Amygdala (tissue), 56 donors: ENCODE data around the gene SAAL1.

Source experiments
- DNase-seq, 56 donors: peaks; one replicate each; lab custom pipeline; 2025; lab: John Stamatoyannopoulos, UW

SAAL1 gene

GRCh38 chr11:18088366-18088765, 17.5 kb downstream of the SAAL1 start:
- no peak for DNase-seq

DNA sequence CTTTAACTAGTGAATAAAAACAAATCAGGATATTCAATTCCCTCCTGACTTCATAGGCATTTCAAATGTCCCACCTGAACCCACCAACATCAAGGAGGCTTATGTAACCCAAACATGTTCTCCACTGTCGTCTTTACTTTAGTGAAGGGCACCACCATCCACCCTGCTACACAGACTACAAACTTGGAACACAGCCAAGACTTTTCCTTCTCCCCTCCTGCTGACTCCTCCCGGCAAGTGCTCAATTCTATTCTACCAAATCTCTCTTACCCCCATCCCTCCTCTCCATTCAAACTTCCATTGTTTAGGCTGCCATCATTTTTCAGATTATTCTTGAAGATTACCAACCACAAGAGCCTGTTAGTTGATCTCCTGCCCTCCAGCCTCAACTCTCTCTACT, 24.3 kb downstream of the SAAL1 start:
- no peak for DNase-seq

DNA sequence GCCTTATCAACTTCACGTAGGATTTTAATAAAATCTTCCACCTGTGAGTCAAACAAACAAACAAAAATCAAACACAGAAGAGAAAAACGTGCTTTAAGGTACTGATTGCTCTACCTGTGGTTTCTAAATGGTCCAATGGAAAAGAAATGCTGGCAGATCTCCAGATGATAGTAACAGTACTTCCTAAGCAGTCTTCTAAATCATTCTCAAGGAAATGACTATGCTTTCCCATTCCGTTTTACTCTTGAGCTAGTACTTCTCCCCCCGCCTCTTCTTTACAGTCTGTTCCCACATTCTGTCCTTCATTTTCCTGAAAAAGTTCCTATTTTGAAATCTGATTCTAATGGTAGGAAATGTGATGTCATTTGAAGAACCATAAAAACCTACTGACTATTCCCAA, 25.4 kb downstream of the SAAL1 start:
- DNase-seq, result no peak

DNA sequence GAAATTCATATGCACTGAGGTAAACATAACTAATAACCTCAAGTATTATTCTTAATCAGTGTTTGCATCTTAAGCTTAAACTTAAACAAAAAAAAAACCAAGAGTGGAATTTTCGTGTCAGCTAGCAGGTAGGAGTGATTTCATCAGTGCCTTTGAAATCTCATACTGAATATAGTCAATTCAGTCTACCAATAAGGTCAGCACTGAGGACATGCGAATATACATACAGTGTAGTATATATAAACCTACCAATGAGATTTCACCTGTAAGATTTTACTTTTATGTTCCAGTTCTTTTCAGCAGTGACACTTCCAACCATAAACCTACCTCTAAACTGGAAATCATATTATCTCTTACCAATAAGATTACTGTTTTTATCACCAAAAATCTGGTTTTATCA, 27.0 kb downstream of the SAAL1 start:
- DNase-seq, result no peak

GRCh38 chr11:18075444-18075843, 30.4 kb downstream of the SAAL1 start:
- DNase-seq, result no peak

DNA sequence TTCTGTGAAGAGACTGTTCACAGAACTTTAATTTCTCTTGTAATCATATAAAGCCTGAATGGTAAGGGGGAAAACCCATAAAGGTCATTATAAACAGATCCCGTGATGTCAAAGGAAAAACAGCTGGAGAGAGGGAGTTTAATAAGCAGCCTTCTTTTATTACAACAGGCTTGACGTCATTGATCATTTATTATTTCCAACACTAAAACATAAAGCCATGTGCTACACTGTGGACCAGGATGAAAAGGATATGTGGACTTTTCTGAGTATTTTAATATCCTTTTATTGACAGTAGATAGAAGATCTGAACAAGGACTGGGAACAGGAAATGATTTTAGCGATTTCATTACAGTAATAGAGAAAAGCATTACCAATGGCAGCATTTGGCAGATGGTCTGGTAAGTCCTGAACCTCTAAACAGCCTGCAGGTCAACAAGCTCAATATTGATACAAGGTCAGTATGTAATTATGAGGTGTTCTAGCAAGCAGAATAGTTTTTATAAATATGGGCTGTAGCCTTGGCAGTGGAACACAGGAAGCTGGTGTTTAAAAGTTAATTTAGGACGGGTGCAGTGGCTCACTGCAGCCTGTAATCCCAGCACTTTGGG, 34.7 kb downstream of the SAAL1 start:
- no peak for DNase-seq

DNA sequence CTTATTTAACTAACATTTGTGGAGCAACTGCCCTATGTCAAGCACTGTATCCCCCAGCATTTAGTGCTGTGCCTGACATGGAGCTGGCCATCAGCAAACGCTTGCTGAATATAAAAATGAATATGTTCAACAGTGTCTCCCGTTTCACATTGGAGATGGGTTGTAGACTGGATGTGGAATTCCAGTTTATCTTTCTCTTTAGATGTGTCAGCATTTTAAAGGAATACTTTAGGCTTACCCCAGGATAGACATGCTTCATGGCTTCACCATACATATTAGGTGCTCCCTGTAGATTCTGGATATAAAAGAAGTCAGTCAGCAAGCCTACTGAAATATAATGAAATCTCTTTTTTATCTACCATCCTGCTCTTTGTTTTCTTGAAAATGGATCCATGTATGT, 38.5 kb downstream of the SAAL1 start:
- DNase-seq, result no peak

GRCh38 chr11:18066626-18067025, 39.3 kb downstream of the SAAL1 start:
- DNase-seq, result no peak

GRCh38 chr11:18065572-18065971, 40.3 kb downstream of the SAAL1 start:
- no peak for DNase-seq

- DNase-seq, result no peak
These were observed 41.3 kb downstream of the SAAL1 start for GRCh38 chr11:18064450-18065054.

- DNase-seq, result no peak
These were observed 41.9 kb downstream of the SAAL1 start for GRCh38 chr11:18063862-18064434.

- no peak for DNase-seq
These were observed 42.8 kb downstream of the SAAL1 start for GRCh38 chr11:18063125-18063524.

GRCh38 chr11:18061351-18061750, 44.5 kb downstream of the SAAL1 start:
- no peak for DNase-seq

DNA sequence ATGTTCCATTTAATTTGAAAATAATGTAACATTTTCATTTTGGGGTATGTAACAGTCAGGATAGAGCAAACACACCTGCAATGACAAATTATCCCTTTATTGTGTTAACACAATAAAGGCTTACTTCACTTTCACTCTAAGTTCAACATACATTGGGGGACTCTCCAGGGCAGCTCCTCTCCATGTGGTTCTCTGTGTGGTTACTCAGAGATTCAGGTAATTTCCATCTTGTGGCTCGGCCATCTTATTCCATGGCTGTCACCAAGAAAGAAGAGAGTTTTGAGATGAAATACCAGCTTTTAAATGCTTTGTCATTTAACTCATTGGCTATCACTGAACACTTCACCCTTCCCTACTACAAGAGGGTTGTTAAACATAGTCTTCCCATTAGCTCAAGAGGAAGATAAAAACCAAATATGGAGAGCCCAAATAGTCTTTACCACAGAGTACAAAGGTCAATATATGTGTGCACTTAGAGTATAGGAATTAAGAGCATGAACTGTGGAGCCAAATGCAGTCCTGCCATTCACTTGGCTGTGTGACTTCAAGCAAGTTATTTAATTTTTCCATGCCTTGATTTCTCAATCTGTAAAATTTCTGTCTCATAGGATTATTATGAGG, 49.2 kb downstream of the SAAL1 start:
- DNase-seq, result no peak

GRCh38 chr11:18054511-18055103, 51.3 kb downstream of the SAAL1 start:
- DNase-seq, result no peak

DNA sequence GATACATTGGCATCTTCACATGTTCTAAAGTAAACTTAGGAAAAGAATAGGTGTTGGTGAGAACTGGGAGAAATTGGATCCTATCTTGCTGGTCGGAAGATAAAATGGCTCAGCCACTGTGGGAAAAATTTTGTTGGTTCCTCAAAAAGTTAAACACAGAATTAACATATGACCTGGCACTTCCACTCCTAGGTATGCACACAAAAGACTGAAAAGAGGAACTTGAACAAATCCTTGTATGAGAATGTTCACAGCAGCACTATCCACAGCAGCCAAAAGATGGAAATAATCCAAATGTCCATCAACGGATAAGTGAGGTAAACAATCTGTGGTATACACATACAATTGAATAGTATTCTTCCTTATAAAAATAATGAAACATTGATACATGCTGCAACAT, 55.0 kb downstream of the SAAL1 start:
- DNase-seq, result no peak

DNA sequence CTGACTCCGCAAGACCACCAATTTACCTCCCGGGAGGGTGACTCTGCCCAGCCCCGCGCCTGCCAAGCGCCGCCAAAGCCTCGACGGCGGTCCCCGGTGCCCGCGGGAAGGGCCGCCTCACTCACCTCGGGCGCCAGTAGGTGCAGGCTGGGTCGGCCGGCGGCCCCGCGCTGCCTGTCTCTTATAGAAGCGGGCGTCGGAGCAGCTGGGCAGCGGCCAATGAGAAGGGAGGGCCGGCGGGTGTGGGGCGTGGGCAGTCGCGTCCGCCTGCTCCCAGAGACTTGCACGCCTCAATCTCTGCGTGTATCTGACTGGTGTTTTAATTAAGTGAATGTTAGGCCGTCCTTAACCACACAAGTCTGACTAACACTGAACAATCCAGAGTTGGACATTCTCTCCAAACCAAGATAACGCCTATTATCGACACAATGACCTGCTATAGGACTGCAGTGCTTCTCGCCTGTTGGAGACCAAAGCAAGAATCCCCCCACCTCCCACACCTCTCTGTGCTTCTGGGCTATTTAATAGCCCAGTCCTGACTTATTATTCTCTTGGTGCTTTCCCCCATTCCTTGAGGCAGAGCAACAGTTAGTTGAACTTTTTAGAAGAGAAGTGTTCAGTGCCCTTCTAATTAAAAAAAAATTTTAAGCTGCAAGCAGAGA, 59.6 kb downstream of the SAAL1 start, which contains the start of gene TPH1:
TPH1 (minus strand) TSS at position 154 of the 662 bp plus-strand sequence. CDS start 5,507 bp downstream, outside the sequence.
- DNase-seq, result peak in 2 of 56 donors; percentile 6 to 9

GRCh38 chr11:18036456-18036855, 69.4 kb downstream of the SAAL1 start:
- DNase-seq, result no peak
